Activated T-cell treated with anti-CD3 and anti-CD28 coated beads, Interleukin-2, amount 50 U/mL, for 4 hours (primary cell): Measurements from ENCODE around the gene SGSM2. TPM values are rescaled to one million over a fixed set of nuclear protein-coding genes. Genes with fewer than 3 reads are reported as not detected.

Source experiments
- ATAC-seq, 2 donors: fragments of 200-7000 bp; cut with Tn5 transposase; one replicate each; pipeline ENCODE4 v1.10.0; 2021
- DNase-seq: peaks from one replicate; pipeline ENCODE4 v3.0.0-alpha.2; 2020
- H3K27me3 Mint-ChIP-seq: one replicate; pipeline ENCODE4 v1.8.0; 2021; ENCODE audit warnings: low read depth, mixed read lengths
- H3K36me3 Mint-ChIP-seq: one replicate; pipeline ENCODE4 v1.8.0; 2022; ENCODE audit warnings: mixed read lengths; ENCODE audit not compliant: insufficient read depth
- H3K4me1 Mint-ChIP-seq: one replicate; pipeline ENCODE4 v1.8.0; 2021; ENCODE audit warnings: low read depth, mixed read lengths
- H3K4me3 Mint-ChIP-seq: one replicate; pipeline ENCODE4 v1.8.0; 2021; ENCODE audit warnings: mild to moderate bottlenecking, moderate library complexity, mixed read lengths
- H3K9me3 Mint-ChIP-seq: one replicate; pipeline ENCODE4 v1.8.0; 2021; ENCODE audit warnings: mixed read lengths
- total RNA-seq, 3 donors: library from RNA; stranded (reverse); gene quantifications; one replicate each; pipeline ENCODE4 v1.2.1, GENCODE V29; 2021

The SGSM2 gene
- total RNA-seq, 3 donors from 2014 or later = 40.1 to 41.3 (median 40.6) TPM

DNA sequence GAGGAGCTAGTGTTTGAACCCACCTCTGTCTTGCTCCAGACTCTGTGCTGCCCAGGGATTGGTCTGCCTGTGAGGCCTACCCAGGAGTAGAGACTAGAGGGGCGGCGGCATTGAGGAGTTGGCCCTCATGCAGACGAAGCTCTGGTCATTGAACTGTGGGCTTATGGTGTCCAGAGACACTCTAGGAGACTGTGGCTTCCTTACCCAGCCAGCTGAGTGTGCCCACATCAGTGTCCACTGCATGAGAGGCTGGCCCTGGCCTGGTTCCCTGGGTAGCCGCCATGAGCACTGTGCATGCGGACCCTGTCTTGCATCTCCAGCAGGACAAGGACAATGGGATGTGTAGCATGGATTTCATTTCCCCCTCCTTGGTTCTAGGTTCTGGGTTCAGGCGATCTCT, 14.0 kb downstream of the SGSM2 start:
- no peaks in the 10 kb centered on the region for H3K27me3 Mint-ChIP-seq
- no peak overlapping the region for H3K4me3 Mint-ChIP-seq
- ATAC-seq = no peak
- DNase-seq = no peak
- no peaks in the 10 kb centered on the region for H3K36me3 Mint-ChIP-seq
- no peaks in the 10 kb centered on the region for H3K9me3 Mint-ChIP-seq
- peaks cover 19% of the 10 kb centered on the region for H3K4me1 Mint-ChIP-seq

DNA sequence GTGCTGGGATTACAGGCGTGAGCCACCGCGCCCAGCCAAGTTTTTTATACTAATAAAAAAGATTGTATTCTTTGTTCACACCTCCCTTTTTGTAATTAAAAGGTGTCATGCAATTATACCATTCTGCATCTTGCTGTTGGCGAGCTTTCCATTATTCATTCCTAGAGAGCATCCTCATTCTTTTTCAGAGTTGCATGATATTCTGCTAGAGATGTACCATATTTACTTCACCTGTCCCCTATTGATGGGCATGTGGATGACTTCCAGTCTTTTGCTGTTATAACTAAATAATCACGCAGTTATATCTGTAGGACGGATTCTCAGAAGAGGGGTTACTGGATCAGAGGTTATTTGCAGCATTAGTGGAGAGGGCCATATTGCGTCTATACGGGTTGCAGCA, 17.0 kb downstream of the SGSM2 start:
- H3K4me3 Mint-ChIP-seq = no peak overlapping the region
- no peak for ATAC-seq
- no peaks in the 10 kb centered on the region for H3K36me3 Mint-ChIP-seq
- H3K9me3 Mint-ChIP-seq = no peaks in the 10 kb centered on the region
- DNase-seq = no peak
- H3K4me1 Mint-ChIP-seq = peaks cover 19% of the 10 kb centered on the region
- H3K27me3 Mint-ChIP-seq = no peaks in the 10 kb centered on the region

DNA sequence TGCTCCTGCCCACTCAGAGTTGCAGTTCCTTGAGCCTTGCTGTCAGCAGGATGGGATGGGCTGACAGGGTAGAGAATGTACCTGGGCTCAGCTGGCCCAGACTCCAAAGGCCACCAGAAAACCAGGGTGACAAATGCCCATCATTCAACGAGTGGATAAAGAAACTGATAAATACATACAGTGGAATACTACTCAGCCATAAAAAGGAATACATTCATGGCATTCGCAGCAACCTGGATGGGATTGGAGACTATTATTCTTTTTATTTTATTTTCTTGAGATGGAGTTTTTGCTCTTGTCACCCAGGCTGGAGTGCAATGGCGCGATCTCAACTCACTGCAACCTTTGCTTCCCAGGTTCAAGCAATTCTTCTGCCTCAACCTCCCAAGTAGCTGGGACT, 19.9 kb downstream of the SGSM2 start:
- no peaks in the 10 kb centered on the region for H3K9me3 Mint-ChIP-seq
- no peaks in the 10 kb centered on the region for H3K27me3 Mint-ChIP-seq
- no peak overlapping the region for H3K4me3 Mint-ChIP-seq
- DNase-seq = no peak
- peaks cover 19% of the 10 kb centered on the region for H3K4me1 Mint-ChIP-seq
- no peak for ATAC-seq
- H3K36me3 Mint-ChIP-seq = no peaks in the 10 kb centered on the region

DNA sequence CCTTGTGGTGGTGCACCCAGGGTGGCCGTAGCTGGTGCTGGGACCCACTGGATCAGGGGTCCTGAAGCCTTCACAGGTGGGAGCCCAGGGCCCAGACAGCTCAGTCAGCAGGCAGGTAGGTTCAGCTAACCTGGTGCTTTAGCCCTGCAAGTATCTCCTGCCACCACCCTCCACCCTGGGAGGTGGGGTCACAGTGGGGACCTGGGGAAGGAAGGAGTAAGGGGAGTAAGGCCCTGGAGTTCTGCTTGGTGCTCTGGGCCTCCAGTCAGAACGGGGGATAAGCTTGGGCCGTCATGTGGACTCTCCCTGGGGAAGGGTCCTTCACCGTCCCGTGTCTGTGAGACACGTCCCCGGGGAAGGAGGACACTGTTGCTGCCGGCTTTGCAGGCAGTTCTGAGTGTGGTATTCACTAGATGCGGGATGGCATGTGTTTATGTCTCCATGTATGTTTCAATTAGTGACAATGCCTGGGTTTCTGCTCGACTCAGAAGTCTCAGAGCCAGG, 20.7 kb downstream of the SGSM2 start:
- no peak for ATAC-seq
- no peak for DNase-seq
- H3K9me3 Mint-ChIP-seq = no peaks in the 10 kb centered on the region
- peaks cover 17% of the 10 kb centered on the region for H3K4me1 Mint-ChIP-seq
- no peaks in the 10 kb centered on the region for H3K27me3 Mint-ChIP-seq
- H3K36me3 Mint-ChIP-seq = peaks cover 3% of the 10 kb centered on the region
- H3K4me3 Mint-ChIP-seq = no peak overlapping the region

DNA sequence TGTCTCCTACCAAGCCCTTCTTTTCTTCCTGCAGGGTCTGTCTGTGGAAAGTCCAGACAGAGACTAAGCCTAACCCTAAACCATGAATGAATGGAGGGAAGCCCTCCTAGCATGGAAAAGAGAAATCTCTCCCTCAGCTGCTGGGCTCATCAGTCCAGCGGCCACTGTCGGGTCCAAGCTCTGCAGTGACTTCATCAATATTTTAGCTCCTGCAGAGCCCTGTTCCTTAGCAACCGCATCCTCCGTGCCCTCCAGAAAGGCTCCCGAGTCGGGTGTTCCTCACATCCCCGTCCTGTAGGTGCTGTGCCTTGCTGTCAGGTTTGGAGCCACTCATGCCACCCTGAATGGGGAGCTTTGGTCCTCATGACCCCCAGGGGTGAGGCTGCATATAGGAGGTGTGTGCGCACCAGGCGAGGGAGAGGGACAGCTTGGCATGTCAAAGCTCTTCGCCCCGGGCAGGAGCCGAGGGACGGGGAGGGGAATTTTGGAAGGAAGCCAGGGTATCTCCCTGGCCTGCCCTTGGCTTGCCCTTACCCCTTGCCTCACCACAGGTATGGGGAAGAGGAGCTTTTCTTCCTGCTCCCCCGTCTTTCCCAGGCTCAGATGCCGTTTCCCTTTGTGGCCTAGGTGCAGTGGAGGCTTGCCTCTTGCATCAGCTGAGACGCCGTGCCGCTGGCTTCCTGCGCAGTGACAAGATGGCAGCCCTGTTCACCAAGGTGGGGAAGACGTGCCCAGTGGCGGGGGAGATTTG, 23.9 kb downstream of the SGSM2 start:
- Mint-ChIP-seq H3K4me1 (no peaks in the 10 kb centered on the region), H3K9me3 (no peaks in the 10 kb centered on the region), H3K36me3 (peaks cover 10% of the 10 kb centered on the region), H3K4me3 (no peak overlapping the region), H3K27me3 (no peaks in the 10 kb centered on the region)
- no peak for ATAC-seq
- DNase-seq = no peak

DNA sequence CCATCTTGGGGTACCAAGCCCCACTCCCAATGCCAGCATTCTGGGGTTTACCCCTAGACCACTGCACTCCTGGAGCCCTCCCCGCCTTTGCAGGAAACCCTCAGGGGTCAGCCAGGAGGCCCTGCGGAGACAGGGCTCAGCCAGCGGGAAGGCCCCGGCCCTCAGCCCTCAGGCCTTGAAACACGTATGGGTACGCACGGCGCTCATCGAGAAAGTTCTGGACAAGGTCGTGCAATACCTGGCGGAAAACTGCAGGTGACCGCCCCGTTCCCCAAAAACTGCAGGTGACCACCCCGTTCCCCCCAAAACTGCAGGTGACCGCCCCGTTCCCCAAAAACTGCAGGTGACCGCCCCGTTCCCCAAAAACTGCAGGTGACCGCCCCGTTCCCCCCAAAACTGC, 24.7 kb downstream of the SGSM2 start:
- no peaks in the 10 kb centered on the region for H3K9me3 Mint-ChIP-seq
- H3K4me1 Mint-ChIP-seq = no peaks in the 10 kb centered on the region

DNA sequence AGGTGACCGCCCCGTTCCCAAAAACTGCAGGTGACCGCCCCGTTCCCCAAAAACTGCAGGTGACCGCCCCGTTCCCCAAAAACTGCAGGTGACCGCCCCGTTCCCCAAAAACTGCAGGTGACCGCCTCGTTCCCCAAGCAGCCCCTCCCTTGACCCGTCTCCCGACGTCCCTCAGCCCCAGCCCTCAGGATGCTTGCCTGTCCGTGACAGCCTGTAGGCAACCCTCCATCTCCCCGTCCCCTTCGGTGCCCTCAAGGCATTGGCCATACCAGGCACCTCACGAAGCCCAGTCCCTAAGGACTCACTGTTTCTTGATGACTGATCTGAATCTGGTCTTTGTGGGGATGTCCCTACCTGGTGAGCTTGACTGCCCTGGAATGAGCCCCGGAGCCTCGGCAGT, 25.1 kb downstream of the SGSM2 start:
- Mint-ChIP-seq H3K27me3 (no peaks in the 10 kb centered on the region), H3K9me3 (no peaks in the 10 kb centered on the region), H3K36me3 (peaks cover 12% of the 10 kb centered on the region), H3K4me3 (no peak overlapping the region), H3K4me1 (no peaks in the 10 kb centered on the region)
- DNase-seq = no peak
- ATAC-seq = no peak

More for the DNA sequence above, 24.7 kb downstream of the SGSM2 start:
- ATAC-seq = no peak
- Mint-ChIP-seq H3K27me3 (no peaks in the 10 kb centered on the region), H3K36me3 (peaks cover 12% of the 10 kb centered on the region), H3K4me3 (no peak overlapping the region)
- no peak for DNase-seq

DNA sequence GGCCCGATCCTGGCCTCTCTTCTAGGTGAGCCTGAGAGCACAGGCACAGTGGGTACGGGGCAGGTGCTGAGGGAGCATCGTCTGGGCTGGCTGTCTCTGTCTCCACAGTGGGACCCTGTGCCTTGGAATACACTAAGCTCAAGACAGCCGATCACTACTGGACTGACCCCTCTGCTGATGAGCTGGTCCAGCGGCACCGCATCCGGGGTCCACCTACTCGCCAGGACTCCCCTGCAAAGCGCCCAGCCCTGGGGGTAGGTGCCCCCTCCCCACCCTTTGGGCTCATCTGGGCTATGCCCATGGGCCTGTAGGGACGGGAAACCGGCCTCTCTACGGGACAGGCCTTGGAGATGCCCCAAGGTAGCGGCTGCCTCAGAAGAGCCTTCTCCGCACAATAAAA, 25.6 kb downstream of the SGSM2 start:
- H3K9me3 Mint-ChIP-seq = no peaks in the 10 kb centered on the region
- DNase-seq = no peak
- H3K4me3 Mint-ChIP-seq = no peak overlapping the region
- H3K36me3 Mint-ChIP-seq = peaks cover 12% of the 10 kb centered on the region
- H3K27me3 Mint-ChIP-seq = no peaks in the 10 kb centered on the region
- H3K4me1 Mint-ChIP-seq = no peaks in the 10 kb centered on the region
- ATAC-seq = no peak

DNA sequence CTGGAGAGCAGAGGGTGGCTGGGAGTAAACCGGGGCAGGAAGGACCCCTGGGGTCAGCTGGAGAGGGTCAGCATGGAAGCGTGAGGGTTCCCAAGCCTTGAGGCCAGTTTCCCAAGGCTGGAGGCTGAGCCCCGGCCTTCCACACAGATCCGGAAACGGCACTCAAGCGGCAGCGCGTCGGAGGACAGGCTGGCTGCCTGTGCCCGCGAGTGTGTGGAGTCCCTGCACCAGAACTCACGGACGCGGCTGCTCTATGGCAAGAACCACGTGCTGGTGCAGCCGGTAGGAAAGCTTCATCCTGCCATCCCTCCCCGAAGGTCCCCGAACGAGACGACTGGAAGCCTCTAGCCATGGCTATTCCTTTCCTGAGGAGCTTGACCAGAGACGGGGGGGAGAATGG, 26.0 kb downstream of the SGSM2 start:
- Mint-ChIP-seq H3K9me3 (no peaks in the 10 kb centered on the region), H3K4me3 (no peak overlapping the region), H3K27me3 (no peaks in the 10 kb centered on the region), H3K4me1 (no peaks in the 10 kb centered on the region), H3K36me3 (peaks cover 12% of the 10 kb centered on the region)
- no peak for DNase-seq
- no peak for ATAC-seq

DNA sequence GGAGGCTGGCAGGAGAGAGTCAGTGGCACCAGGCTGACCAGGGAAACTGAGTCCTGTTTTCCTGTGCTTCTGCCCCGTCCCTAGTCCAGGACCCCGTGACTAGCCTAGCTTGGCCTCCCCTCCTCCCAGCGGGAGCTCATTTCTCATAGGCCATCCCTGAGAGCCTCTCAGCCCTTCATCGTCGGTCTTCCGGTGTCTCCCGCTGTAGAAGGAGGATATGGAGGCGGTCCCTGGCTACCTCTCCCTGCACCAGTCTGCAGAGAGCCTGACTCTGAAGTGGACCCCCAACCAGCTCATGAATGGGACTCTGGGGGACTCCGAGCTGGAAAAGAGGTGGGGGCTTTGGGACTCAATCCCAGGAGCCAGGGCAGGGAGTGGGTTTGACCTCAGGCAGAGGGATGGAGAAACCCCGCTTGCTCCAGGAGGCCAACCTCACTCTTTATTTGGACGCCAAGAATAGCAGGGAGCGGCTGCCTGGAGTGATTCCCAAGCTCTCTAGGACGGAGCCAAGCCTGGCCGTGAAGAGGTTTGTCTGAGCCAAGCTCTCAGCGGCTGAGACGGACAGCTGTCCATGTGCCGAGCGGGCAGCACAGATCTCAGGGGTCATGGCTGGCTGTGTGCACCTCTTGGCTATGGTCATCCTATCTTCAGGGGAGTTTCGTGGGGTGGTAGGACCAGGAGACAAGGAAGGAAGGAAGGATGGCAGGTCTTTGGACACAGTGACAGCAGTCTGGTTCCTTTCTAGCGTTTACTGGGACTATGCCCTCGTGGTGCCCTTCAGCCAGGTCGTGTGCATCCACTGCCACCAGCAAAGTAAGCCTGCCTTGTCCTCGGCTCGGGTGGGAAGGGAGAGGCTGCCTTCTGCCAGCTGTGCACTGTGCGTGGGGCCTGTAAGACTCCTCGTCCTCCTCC, 26.8 kb downstream of the SGSM2 start:
- H3K27me3 Mint-ChIP-seq = no peaks in the 10 kb centered on the region
- H3K36me3 Mint-ChIP-seq = peaks cover 12% of the 10 kb centered on the region
- no peaks in the 10 kb centered on the region for H3K4me1 Mint-ChIP-seq
- no peak for DNase-seq
- no peak for ATAC-seq
- H3K9me3 Mint-ChIP-seq = no peaks in the 10 kb centered on the region
- no peak overlapping the region for H3K4me3 Mint-ChIP-seq

DNA sequence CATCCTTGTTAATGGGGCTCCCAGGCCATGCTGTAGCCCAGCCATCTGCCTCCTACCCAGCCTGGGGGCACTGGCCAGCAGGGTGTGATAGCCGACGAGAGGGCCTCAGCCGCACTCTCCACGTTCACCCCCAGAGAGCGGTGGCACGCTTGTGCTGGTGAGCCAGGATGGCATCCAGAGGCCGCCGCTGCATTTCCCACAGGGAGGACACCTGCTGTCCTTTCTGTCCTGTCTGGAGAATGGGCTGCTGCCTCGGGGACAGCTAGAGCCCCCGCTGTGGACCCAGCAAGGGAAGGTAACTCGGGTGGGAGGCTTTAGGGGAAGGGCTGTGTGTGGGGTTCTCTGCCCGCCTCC, 27.4 kb downstream of the SGSM2 start:
- no peaks in the 10 kb centered on the region for H3K4me1 Mint-ChIP-seq
- H3K4me3 Mint-ChIP-seq = no peak overlapping the region
- H3K9me3 Mint-ChIP-seq = no peaks in the 10 kb centered on the region
- H3K27me3 Mint-ChIP-seq = no peaks in the 10 kb centered on the region
- H3K36me3 Mint-ChIP-seq = peaks cover 12% of the 10 kb centered on the region
- no peak for DNase-seq
- no peak for ATAC-seq

DNA sequence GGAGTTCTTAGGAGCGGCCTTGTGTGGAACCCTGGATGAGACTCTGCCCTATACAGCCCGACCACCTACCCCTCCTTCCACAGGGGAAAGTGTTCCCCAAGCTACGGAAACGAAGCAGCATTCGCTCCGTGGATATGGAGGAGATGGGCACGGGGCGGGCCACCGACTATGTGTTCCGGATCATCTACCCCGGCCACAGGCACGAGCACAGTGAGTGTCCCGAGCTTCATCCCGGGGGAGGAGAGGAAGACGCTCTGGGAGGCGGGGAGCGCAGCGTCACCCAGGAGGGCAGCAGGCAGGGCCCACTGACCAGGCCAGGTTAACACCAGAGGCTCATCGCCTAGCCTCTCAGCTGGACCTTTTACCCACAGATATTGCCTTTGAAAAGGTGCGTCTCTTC, 27.8 kb downstream of the SGSM2 start:
- Mint-ChIP-seq H3K4me3 (no peak overlapping the region), H3K27me3 (no peaks in the 10 kb centered on the region), H3K4me1 (no peaks in the 10 kb centered on the region), H3K36me3 (peaks cover 12% of the 10 kb centered on the region), H3K9me3 (no peaks in the 10 kb centered on the region)
- DNase-seq = no peak
- no peak for ATAC-seq

DNA sequence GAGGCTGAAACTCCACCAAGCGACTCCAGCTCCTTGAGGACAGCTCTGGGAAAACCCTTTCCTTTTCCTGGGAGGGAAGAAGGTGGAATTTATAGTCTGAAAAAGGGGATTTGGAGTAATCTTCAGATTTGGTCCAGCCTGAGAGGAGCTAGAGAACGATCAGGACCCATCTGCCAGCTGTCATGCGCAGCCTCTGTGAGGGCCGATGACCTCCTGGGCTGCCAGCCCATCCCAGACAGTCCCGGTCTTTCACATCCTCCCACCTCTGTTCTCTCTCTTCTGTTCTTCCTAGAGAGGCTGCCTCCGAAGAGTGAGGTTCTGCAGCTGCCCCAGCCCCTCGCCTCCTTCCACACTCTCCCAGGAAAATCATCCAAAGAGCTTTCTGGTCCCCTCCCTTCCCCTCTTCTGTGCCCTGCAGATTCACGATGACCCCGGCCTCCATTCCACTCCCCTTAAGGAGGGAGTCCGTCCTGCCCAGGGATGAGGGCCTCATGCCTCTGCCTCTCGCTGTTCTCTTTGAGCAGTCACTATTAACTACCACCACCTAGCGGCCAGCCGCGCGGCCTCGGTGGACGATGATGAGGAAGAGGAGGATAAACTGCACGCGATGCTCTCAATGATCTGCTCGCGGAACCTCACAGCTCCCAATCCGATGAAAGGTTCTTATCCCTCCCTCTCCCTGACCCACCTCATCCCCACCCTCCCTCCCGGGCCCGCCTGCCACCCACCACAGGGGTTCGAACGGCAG, 29.6 kb downstream of the SGSM2 start:
- no peak for ATAC-seq
- no peak overlapping the region for H3K4me3 Mint-ChIP-seq
- no peaks in the 10 kb centered on the region for H3K9me3 Mint-ChIP-seq
- no peak for DNase-seq
- H3K27me3 Mint-ChIP-seq = no peaks in the 10 kb centered on the region
- no peaks in the 10 kb centered on the region for H3K4me1 Mint-ChIP-seq
- H3K36me3 Mint-ChIP-seq = peaks cover 12% of the 10 kb centered on the region

DNA sequence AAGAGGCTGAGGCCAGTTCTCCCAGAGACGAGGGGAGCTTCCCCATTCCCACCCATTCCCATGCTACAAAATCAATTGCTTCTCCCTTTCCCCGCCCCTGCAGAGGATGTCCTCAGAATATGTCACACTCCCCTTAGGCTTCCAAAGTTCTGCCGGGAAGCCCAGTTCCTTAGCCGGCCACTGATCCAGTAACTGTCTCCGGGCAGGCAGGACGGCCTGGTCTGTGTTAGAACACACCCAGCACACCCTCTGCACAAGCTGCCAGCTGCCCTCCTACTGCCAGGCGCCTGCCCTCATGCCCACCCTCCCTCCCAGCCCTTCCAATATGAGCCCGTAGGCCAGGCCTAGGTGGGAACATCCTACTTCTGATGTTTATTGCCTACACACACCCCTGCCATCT, 31.1 kb downstream of the SGSM2 start:
- no peaks in the 10 kb centered on the region for H3K9me3 Mint-ChIP-seq
- no peak for DNase-seq
- H3K4me1 Mint-ChIP-seq = no peaks in the 10 kb centered on the region
- no peak overlapping the region for H3K4me3 Mint-ChIP-seq
- no peak for ATAC-seq
- H3K36me3 Mint-ChIP-seq = peaks cover 13% of the 10 kb centered on the region
- no peaks in the 10 kb centered on the region for H3K27me3 Mint-ChIP-seq
